Psoas muscle (tissue), 8 donors: ENCODE results near the gene SCAPER. TPM values are rescaled to one million over a fixed set of nuclear protein-coding genes. Genes with fewer than 3 reads are reported as not detected.
"Not testable (repeated sequence)": the region's sequence is repeated elsewhere in the genome, so short reads cannot be mapped to it uniquely, and the experiment has no call there.

ENCODE experiments used
- ATAC-seq, 4 donors: fragments of 200-7000 bp; cut with Tn5 transposase; one replicate each; pipeline ENCODE4 v1.9.1; 2020; ENCODE audit warnings: moderate library complexity in 3 of 4, mild to moderate bottlenecking in 2 of 4
- DNase-seq, 2 donors: peaks; one replicate each; pipeline ENCODE4 v3.0.0-alpha.2; 2020
- H3K27ac ChIP-seq: fragments of 200-600 bp; one replicate; pipeline ENCODE4 v1.8.0; 2022
- H3K27me3 ChIP-seq, 3 donors: fragments of 200-600 bp in 1 of 3; one replicate each; pipeline versions ENCODE4 v1.6.1 to v1.8.0; 2013 to 2022; ENCODE audit warnings: low read length in 2 of 3, mild to moderate bottlenecking in 2 of 3, moderate library complexity in 1 of 3; ENCODE audit not compliant: insufficient read depth in 3 of 3
- H3K36me3 ChIP-seq, 2 donors: fragments of 200-600 bp in 1 of 2; one replicate each; pipeline versions ENCODE4 v1.6.1 to v1.8.0; 2013 to 2022; ENCODE audit warnings: low read depth in 1 of 2, mild to moderate bottlenecking in 1 of 2, moderate library complexity in 1 of 2; ENCODE audit not compliant: insufficient read depth in 1 of 2
- H3K4me1 ChIP-seq: fragments of 200-600 bp; one replicate; pipeline ENCODE4 v1.8.0; 2022
- H3K4me3 ChIP-seq: fragments of 200-600 bp; one replicate; pipeline ENCODE4 v1.8.0; 2022; ENCODE audit warnings: mild to moderate bottlenecking
- H3K9me3 ChIP-seq: fragments of 200-600 bp; one replicate; pipeline ENCODE4 v1.8.0; 2022
- WGBS, 3 donors: extraction: QIAGEN DNeasy Blood & Tissue Kit; methylation state at CpG; one replicate each; pipeline versions ENCODE4 v1.1.6 to v1.1.7; 2013; 5-methylcytosine and 5-hydroxymethylcytosine counted together
- intact Hi-C, 2 donors: fragments of 100-400 bp; cut with DNase I; formaldehyde crosslinking; loops; one replicate each; pipeline versions ENCODE4 v1.11.0 to v1.14.2; 2022
- polyA plus RNA-seq, 3 donors: library from polyadenylated mRNA; stranded (reverse); fragments of 200-250 nt; gene quantifications; one replicate each; pipeline ENCODE4 v1.2.3, GENCODE V29; 2013
- total RNA-seq, 4 donors: library from RNA; stranded (reverse); fragmentation: NEBNext Ultra II Directional in 2 of 4; extraction: Animal tissue kit (Norgen Biotek cat#: 25700) in 2 of 4; gene quantifications; one replicate each; pipeline versions ENCODE4 v1.2.1 to v1.2.4, GENCODE V29; 2021 to 2023
- TF ChIP-seq, protein P1 (sequence below): fragments of 200-600 bp; IDR thresholded peaks from one replicate; pipeline ENCODE4 v1.8.0; 2022; ENCODE audit warnings: antibody characterized with exemption
- donor health status: healthy with polysubstance abuse.
- donor health status: DM: no; HTN: no; CAD: no; lungs with moderate emphysema.
- donor health status: Bipolar disorder and iron deficiency.
- donor health status: healthy.
- donor health status: DM: yes; HTN: yes; CAD: no.
- donor health status: DM: no; HTN: no; CAD: no.
- donor health status: DM: no; HTN: no; CAD: no.
- donor health status: DM: yes; HTN: yes; CAD: no.

SCAPER gene
- total and polyA plus RNA-seq, 7 donors, result 4.1 to 28.7 (median 20.0) TPM

DNA sequence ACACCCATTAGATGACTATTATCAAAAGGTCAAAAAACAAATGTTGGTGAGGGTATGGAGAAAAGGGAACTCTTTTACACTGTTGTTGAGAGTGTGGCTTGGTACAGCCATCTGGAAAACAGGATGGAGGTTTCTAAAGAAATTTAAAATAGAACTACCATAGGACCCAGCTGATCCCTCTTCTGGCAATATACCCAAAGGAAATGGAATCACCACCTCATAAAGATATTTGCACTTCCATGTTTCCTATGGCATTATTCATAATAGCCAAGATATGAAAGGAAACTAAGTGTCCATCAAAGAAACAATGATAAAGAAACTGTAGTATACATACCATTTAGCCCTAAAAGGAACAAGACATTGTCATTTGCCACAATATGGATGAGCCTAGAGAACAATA is 186.3 kb downstream of the SCAPER start:
- TF ChIP-seq, protein P1, sequence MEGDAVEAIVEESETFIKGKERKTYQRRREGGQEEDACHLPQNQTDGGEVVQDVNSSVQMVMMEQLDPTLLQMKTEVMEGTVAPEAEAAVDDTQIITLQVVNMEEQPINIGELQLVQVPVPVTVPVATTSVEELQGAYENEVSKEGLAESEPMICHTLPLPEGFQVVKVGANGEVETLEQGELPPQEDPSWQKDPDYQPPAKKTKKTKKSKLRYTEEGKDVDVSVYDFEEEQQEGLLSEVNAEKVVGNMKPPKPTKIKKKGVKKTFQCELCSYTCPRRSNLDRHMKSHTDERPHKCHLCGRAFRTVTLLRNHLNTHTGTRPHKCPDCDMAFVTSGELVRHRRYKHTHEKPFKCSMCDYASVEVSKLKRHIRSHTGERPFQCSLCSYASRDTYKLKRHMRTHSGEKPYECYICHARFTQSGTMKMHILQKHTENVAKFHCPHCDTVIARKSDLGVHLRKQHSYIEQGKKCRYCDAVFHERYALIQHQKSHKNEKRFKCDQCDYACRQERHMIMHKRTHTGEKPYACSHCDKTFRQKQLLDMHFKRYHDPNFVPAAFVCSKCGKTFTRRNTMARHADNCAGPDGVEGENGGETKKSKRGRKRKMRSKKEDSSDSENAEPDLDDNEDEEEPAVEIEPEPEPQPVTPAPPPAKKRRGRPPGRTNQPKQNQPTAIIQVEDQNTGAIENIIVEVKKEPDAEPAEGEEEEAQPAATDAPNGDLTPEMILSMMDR, result no peak
- H3K27ac ChIP-seq, result no peak overlapping the region
- H3K36me3 ChIP-seq, result no peaks in the 10 kb centered on the region
- intact Hi-C loops, result no loop called here
- ATAC-seq (no peak), DNase-seq (no peak)
- no peaks in the 10 kb centered on the region for H3K4me1 ChIP-seq
- H3K9me3 ChIP-seq, result no peaks in the 10 kb centered on the region
- no peaks in the 10 kb centered on the region for H3K27me3 ChIP-seq
- no peak overlapping the region for H3K4me3 ChIP-seq

DNA sequence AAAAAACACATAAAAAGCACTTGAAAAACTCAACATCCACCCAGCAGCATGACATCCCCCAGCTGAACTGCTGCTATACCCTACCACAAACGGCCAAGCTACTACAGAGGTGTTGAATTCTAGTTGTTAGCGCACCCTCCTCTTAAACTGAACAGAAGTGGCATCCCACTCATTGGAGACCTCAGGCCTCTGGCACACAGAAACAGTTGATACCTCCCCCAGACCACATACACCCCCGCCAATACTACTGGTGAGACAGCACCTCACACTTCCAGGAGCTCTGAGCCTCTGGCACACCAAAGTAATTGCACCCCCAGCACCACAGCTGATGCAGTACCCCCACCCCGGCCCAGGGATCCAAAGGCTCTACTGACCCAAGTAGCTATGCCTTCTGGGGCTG is 190.2 kb downstream of the SCAPER start:
- WGBS, 3 donors, result 92 to 97% (median 96%) methylated on average over 4 of the region's 4 CpGs
- H3K4me1 ChIP-seq, result no peaks in the 10 kb centered on the region
- H3K27me3 ChIP-seq, result no peaks in the 10 kb centered on the region
- no peak overlapping the region for H3K27ac ChIP-seq
- no peaks in the 10 kb centered on the region for H3K36me3 ChIP-seq
- intact Hi-C loops, result no loop called here
- no peaks in the 10 kb centered on the region for H3K9me3 ChIP-seq
- ATAC-seq (no peak), DNase-seq (no peak)
- TF ChIP-seq, protein P1, result no peak
- H3K4me3 ChIP-seq, result no peak overlapping the region

DNA sequence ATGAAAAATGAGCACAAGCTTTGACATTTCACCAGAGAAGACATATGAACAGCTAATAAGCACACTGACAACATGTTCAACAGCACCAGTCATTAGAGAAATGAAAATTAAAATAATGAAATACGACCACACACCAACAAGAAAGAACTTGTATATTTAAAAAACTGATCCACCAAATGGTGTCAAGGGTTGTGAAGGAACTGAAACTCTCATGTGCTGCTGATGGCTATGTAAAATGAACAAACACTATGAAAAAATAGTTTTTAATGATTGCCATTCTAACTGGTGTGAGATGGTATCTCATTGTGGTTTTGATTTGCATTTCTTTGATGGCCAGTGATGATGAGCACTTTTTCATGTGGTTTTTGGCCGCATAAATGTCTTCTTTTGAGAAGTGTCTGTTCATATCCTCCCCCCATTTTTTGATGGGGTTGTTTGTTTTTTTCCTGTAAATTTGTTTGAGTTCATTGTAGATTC is 193.8 kb downstream of the SCAPER start:
- H3K4me1 ChIP-seq, result no peaks in the 10 kb centered on the region
- ATAC-seq (no peak), DNase-seq (no peak)
- no peaks in the 10 kb centered on the region for H3K9me3 ChIP-seq
- H3K36me3 ChIP-seq, result no peaks in the 10 kb centered on the region
- H3K4me3 ChIP-seq, result no peak overlapping the region
- H3K27me3 ChIP-seq, result no peaks in the 10 kb centered on the region
- 91 to 95% (median 92%) methylated on average over 2 of the region's 2 CpGs for WGBS, 3 donors
- TF ChIP-seq, protein P1, result no peak
- intact Hi-C loops, result no loop called here
- H3K27ac ChIP-seq, result no peak overlapping the region

DNA sequence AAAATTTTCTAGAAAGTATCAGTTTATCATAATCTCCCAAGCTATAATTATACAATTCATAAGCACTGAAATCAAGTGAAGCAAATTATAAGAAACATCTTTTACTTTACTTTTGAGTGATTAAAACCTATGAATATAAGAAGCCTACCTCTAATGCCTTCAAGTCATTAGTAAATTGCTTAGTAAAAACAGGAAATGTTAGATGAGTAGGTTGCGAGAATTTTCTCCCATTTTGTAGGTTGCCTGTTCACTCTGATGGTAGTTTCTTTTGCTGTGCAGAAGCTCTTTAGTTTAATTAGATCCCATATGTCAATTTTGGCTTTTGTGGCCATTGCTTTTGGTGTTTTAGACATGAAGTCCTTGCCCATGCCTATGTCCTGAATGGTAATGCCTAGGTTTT is 201.1 kb downstream of the SCAPER start:
- ATAC-seq, intact Hi-C loops, H3K4me1 ChIP-seq, H3K27ac ChIP-seq, H3K27me3 ChIP-seq, H3K4me3 ChIP-seq, DNase-seq, H3K9me3 ChIP-seq: not testable (repeated sequence)
- WGBS, 3 donors, result 93 to 100% (median 96%) methylated on average over 1 of the region's 1 CpG
- peaks cover 0 to 33% of the 10 kb centered on the region in 2 donors for H3K36me3 ChIP-seq

DNA sequence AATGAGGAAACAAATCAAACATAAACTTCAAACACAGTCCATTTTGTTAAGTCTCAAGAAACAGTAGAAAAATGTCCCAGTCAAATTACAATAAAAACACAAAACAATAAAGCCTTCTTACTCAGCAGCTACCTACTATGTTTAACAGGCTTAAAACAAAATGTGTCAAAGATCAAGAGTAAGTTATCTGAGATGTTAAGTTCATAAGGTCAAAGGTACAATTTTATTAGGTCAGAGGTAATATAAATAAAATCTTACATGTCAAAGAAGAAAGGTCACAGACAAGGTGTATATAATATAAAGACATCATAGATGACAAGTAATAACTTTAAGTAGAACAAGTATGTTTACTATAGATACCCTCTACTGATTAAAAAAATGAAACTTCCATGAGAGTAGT is 208.3 kb downstream of the SCAPER start:
- intact Hi-C loops, result no loop called here
- no peak for DNase-seq
- Histone ChIP-seq H3K27ac (no peak overlapping the region), H3K36me3 (peaks cover 0 to 29% of the 10 kb centered on the region in 2 donors), H3K4me1 (no peaks in the 10 kb centered on the region), H3K4me3 (no peak overlapping the region), H3K27me3 (no peaks in the 10 kb centered on the region), H3K9me3 (no peaks in the 10 kb centered on the region)
- ATAC-seq, result no peak
- TF ChIP-seq, protein P1, result no peak

DNA sequence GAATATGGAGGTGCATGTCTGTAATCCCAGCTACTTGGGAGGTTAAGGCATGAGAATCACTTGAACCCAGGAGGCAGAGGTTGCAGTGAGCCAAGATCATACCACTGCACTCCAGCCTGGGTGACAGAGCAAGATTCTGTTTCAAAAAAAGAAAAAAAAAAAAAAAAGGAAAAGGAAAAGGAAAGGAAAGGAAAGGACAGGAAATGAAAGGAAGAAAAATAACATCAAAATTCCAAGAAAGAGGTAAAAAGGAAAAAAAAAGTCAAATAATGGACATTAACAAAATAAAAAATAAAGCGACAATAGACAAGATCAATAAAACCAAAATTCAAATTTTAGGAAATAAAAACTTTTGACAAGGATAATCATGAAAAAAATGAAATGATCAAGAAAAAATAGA is 212.6 kb downstream of the SCAPER start:
- H3K4me3 ChIP-seq, DNase-seq, H3K9me3 ChIP-seq, H3K36me3 ChIP-seq, H3K27ac ChIP-seq, ATAC-seq, H3K4me1 ChIP-seq, intact Hi-C loops, H3K27me3 ChIP-seq: not testable (repeated sequence)
- 93 to 100% (median 100%) methylated on average over 1 of the region's 1 CpG for WGBS, 3 donors

DNA sequence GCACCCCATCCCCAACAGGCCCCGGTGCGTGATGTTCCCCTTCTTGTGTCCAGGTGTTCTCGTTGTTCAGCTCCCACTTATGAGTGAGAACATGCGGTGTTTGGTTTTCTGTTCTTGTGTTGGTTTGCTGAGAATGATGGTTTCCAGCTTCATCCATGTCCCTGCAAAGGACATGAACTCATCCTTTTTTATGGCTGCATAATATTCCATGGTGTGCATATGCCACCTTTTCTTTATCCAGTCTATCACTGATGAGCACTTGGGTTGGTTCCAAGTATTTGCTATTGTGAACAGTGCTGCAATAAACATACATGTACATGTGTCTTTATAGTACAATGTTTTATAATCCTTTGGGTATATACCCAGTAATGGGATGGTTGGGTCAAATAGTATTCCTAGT is 217.5 kb downstream of the SCAPER start:
- H3K27me3 ChIP-seq, DNase-seq, H3K27ac ChIP-seq, ATAC-seq, H3K4me3 ChIP-seq, H3K36me3 ChIP-seq, H3K9me3 ChIP-seq, intact Hi-C loops, H3K4me1 ChIP-seq: not testable (repeated sequence)
- 97 to 100% (median 98%) methylated on average over 4 of the region's 4 CpGs for WGBS, 3 donors
